Right forelimb (tissue), 1 donor: ENCODE data around the gene ERBB3.
A peak's percentile ranks its signal among the peaks of the same experiment; 100 is the strongest.

Experiments
- DNase-seq: peaks from one replicate; pipeline ENCODE4 v3.0.0-alpha.2; 2018

Gene ERBB3

GRCh38 chr12:56141946-56142784, 62.2 kb downstream of the ERBB3 start:
- no peak for DNase-seq

GRCh38 chr12:56143217-56143616, 63.3 kb downstream of the ERBB3 start:
- no peak for DNase-seq

- DNase-seq = no peak
These were observed 63.9 kb downstream of the ERBB3 start for GRCh38 chr12:56143870-56144269.

- DNase-seq = no peak
These were observed 65.3 kb downstream of the ERBB3 start for GRCh38 chr12:56145217-56145616.

GRCh38 chr12:56146492-56147460, 66.8 kb downstream of the ERBB3 start:
- no peak for DNase-seq

GRCh38 chr12:56150563-56150962, 70.6 kb downstream of the ERBB3 start:
- no peak for DNase-seq

- no peak for DNase-seq
These were observed 71.7 kb downstream of the ERBB3 start for GRCh38 chr12:56151672-56152131.

- DNase-seq = peak; percentile 94
These were observed 72.3 kb downstream of the ERBB3 start, which contains the start of gene MYL6B for GRCh38 chr12:56152132-56152755. MYL6B (plus strand) TSS chr12:56152587; CDS start chr12:56153919, 1,332 bp downstream.
